Ectodermal cell (in vitro differentiated cells): ENCODE results near the gene MXD1.

Experiments used
- H3K27ac ChIP-seq: 2 replicates; pipeline ENCODE4 v1.7.0; 2013; ENCODE audit warnings: mild to moderate bottlenecking, low read depth, low read length; ENCODE audit not compliant: insufficient read depth, poor library complexity, severe bottlenecking
- H3K27me3 ChIP-seq: 2 replicates; pipeline ENCODE4 v1.7.0; 2013; ENCODE audit warnings: mild to moderate bottlenecking, low read length; ENCODE audit not compliant: insufficient read depth, control insufficient read depth, poor library complexity, severe bottlenecking
- H3K36me3 ChIP-seq: one replicate; pipeline ENCODE4 v1.7.0; 2013; ENCODE audit warnings: low read length; ENCODE audit not compliant: control insufficient read depth, insufficient read depth
- H3K4me1 ChIP-seq: one replicate; pipeline ENCODE4 v1.7.0; 2013; ENCODE audit warnings: low read length; ENCODE audit not compliant: control insufficient read depth, insufficient read depth
- H3K4me3 ChIP-seq: 2 replicates; pipeline ENCODE4 v1.7.0; 2013; ENCODE audit warnings: low read depth, low read length, control low read depth; ENCODE audit not compliant: insufficient read depth
- H3K9me3 ChIP-seq: 2 replicates; pipeline ENCODE4 v1.7.0; 2013; ENCODE audit warnings: mild to moderate bottlenecking, low read length, moderate library complexity; ENCODE audit not compliant: control insufficient read depth
- WGBS, 2 experiments: methylation state at CpG; one replicate each; pipeline ENCODE4 v1.1.7; 2013; ENCODE audit warnings: missing lambda C conversion rate in 2 of 2; 5-methylcytosine and 5-hydroxymethylcytosine counted together

The MXD1 gene

DNA sequence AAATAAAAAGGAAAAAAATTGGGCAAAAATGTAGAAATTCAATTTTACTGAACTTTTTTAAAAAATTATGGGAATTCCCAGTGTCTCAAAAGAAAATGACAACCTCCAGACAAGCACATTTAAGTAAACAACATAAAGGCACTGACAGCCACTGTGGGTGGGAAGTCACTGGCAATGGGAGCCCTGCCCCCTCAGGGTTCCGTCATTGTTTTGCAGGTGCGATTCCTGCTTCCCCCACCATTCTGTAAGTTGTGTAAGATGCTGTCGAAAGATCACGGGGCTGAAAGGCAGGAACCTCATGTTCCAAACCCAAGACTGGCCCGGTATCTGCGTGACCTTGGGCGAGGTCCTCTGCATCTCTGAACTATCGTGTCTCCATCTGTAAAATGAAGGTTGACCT, 62.3 kb downstream of the MXD1 start:
- no peaks in the 10 kb centered on the region for H3K27me3 ChIP-seq
- 89 to 91% methylated on average over 8 of the region's 8 CpGs for WGBS, 2 experiments
- H3K27ac ChIP-seq: no peak overlapping the region
- H3K36me3 ChIP-seq: no peaks in the 10 kb centered on the region
- no peaks in the 10 kb centered on the region for H3K9me3 ChIP-seq
- no peak overlapping the region for H3K4me3 ChIP-seq
- H3K4me1 ChIP-seq: no peaks in the 10 kb centered on the region

DNA sequence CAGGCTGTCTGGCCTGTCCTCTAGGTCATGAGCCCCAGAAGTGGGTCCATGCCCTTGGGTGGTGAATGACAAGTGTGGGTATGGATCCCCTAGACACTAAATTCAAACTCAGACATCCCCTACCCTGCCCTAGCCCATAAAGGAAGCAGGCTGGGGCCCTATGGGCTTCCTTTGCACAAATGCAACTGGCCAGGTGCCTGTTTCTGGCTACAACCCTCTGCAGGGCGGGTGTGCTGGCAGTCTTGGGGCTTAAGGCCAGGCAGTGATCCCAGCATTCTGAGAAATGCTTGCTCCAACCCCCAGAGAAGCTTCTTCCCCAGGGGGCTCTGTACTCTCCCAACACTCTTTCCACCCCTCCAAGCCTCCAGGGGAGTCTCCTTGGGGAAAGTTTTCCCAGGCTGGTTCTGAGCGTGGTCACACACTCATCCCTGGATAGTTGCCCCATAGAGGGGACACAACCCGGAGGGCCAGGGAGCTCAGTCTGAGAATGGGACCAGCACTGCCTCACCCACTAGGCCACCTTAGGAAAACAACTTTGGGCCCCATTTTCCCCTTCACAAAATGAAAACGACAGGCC, 63.1 kb downstream of the MXD1 start:
- no peaks in the 10 kb centered on the region for H3K36me3 ChIP-seq
- no peak overlapping the region for H3K4me3 ChIP-seq
- no peaks in the 10 kb centered on the region for H3K4me1 ChIP-seq
- H3K27ac ChIP-seq: no peak overlapping the region
- WGBS, 2 experiments: 87 to 88% methylated on average over 4 of the region's 4 CpGs
- no peaks in the 10 kb centered on the region for H3K9me3 ChIP-seq
- H3K27me3 ChIP-seq: no peaks in the 10 kb centered on the region

DNA sequence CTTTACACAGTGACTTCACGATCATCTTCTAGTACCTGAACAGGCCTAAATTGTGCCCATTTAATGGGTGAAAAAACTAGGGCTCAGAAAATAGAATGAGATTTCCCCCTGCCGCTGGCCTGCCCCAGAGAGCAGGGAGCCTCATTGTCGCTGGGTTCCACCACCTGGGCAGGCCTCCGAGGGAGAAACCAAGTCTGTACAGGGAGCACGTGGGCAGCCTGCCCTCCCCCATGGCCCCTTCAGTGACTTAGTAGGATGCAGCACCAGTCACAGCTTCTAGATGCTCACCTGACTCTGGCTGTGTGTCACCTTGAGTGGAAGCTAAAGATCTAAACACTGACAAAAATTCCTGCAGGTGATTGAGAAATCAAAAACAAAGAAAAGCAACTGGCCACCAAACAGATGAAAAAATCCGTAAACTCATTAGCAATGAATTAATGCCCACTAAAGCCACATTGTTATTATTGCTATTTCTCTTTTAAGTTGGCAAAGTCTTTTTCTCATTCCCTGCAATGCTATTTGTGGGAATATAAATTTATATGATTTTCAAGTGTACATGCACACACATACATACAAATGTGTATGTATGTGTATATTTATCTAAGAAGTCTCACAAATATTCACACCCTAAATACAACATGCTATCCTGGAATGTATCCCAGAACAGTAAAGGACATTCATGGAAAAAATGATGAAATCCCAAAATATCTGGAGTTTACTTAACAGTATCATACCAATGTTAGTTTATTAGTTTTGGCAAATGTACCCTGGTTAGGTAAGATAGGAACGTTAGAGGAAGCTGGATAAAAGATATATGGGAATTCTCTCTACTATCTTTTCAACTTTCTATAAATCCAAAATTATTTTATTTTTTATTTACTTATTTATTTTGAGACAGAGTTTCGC, 65.2 kb downstream of the MXD1 start:
- no peak overlapping the region for H3K27ac ChIP-seq
- WGBS, 2 experiments: 89 to 90% methylated on average over 7 of the region's 8 CpGs
- H3K27me3 ChIP-seq: no peaks in the 10 kb centered on the region
- no peak overlapping the region for H3K4me3 ChIP-seq
- H3K9me3 ChIP-seq: no peaks in the 10 kb centered on the region
- H3K36me3 ChIP-seq: no peaks in the 10 kb centered on the region
- no peaks in the 10 kb centered on the region for H3K4me1 ChIP-seq

DNA sequence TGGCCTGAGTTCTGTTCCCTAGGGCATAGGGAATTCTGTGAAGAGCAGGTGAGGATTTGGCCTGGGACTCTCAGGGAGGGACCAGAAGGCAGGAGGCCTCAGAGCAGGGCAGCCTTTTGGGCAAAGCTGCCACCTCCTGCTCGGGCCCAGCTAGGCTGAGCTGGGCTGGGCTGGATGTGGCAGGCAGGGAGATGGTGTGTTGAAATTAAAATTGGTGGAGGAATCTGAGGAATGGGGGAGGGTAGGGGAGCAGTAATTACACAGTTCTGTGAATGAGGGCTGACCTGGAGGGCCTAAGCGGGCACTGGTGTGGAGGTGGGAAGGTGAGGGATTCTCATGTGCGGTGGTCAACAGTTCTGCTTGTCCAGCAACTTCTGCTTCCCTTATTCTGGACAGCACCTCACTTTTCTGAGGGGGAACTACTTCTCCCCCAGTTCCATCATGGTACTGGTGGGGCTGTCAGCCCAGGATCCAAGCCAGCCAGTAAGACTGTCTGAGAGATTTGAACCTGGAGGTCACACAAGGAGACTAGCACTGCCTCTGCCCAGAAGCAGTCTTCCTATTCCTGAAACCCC, 68.6 kb downstream of the MXD1 start:
- H3K4me1 ChIP-seq: no peaks in the 10 kb centered on the region
- H3K36me3 ChIP-seq: no peaks in the 10 kb centered on the region
- no peak overlapping the region for H3K4me3 ChIP-seq
- no peaks in the 10 kb centered on the region for H3K9me3 ChIP-seq
- no peak overlapping the region for H3K27ac ChIP-seq
- no peaks in the 10 kb centered on the region for H3K27me3 ChIP-seq
- 92% methylated on average over 3 of the region's 3 CpGs for WGBS, 2 experiments

DNA sequence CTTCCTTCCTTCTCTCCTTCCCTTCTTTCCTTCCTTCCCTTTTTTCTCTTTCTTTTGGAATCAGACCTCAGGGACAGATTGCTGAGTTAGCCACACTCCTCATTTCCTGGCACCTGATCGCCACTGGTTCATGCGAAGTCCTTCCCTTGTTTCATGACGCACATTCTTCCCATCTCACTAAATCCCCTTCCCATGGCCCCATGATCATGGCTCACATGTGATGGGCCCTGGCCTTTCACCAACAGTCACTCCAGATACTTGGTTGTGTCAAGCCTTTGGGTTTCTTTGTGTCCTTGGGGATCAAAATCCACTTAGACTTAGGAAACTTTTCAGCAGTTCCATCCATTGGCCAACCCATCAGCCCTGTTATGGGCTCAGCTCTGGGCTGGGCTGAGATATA, 70.3 kb downstream of the MXD1 start:
- no peaks in the 10 kb centered on the region for H3K27me3 ChIP-seq
- H3K36me3 ChIP-seq: no peaks in the 10 kb centered on the region
- no peaks in the 10 kb centered on the region for H3K9me3 ChIP-seq
- H3K4me1 ChIP-seq: no peaks in the 10 kb centered on the region
- 90 to 94% methylated on average over 3 of the region's 3 CpGs for WGBS, 2 experiments
- H3K4me3 ChIP-seq: no peak overlapping the region
- no peak overlapping the region for H3K27ac ChIP-seq

DNA sequence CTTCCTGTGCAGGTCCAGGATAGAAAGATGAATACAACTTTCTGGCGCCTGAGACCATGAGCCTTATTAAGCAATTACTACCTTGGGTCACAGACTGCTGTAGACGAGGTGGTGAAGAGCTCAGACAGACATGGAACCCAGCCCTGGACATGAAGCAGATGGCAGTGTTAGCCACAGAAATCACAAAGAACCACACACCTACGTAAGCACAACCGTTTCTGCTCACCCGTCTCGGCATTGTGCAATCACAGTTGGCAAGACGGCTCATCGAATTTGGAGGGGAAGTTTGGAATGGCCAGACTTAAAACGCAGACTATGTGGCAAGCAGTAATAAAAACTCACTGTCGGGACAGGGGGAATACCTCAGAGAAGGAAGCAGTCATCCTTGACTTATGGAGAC, 70.8 kb downstream of the MXD1 start:
- Histone ChIP-seq H3K36me3 (no peaks in the 10 kb centered on the region), H3K9me3 (no peaks in the 10 kb centered on the region), H3K4me1 (no peaks in the 10 kb centered on the region), H3K27me3 (no peaks in the 10 kb centered on the region), H3K27ac (no peak overlapping the region), H3K4me3 (no peak overlapping the region)
- WGBS, 2 experiments: 97% methylated on average over 10 of the region's 10 CpGs

DNA sequence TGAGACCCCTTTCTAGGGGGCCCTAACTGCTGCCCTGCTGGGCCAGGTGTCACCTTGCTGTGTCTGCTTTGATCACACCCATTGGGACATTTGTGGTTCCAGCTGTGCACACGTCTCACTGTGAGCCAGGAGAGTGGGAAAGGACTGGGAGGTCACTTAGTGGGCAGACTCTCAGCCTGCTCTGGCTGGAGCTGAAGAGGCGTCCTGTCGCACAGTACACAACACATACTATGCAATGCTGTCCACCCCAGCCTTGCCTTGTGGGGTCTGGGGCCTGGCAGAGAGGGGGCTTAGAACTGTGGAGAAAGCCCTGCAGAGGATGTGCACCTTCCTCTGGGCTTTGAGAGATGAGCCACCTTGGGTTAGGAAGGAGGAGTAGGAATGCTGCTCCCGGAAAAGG, 71.8 kb downstream of the MXD1 start:
- no peaks in the 10 kb centered on the region for H3K36me3 ChIP-seq
- no peak overlapping the region for H3K4me3 ChIP-seq
- no peaks in the 10 kb centered on the region for H3K9me3 ChIP-seq
- H3K27ac ChIP-seq: no peak overlapping the region
- no peaks in the 10 kb centered on the region for H3K27me3 ChIP-seq
- H3K4me1 ChIP-seq: no peaks in the 10 kb centered on the region
- WGBS, 2 experiments: 93 to 95% methylated on average over 4 of the region's 4 CpGs

DNA sequence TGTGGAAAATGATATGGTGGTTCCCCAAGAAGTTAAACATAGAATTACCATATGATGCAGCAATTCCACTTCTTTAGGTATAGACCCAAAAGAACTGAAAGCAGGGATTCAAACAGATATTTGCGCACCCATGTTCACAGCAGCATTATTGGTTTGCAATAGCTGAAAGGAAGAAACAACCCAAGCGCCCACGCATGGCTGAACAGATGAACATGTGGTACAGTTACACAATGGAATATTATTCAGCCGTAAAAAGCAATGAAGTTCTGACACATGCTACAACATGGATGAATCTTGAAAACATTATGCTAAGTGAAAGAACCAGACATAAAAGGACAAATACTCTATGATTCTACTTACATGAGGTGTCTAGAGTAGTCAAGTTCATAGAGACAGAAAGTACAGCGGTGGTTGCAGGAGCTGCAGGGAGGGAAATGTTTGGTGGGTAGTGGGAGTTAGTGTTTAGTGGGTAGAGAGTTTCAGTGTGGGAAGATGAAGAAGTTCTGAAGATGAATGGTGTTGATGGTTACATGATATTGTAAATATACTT, 73.3 kb downstream of the MXD1 start:
- H3K4me1 ChIP-seq: no peaks in the 10 kb centered on the region
- no peak overlapping the region for H3K27ac ChIP-seq
- H3K27me3 ChIP-seq: no peaks in the 10 kb centered on the region
- WGBS, 2 experiments: 97 to 98% methylated on average over 5 of the region's 5 CpGs
- H3K4me3 ChIP-seq: no peak overlapping the region
- H3K9me3 ChIP-seq: no peaks in the 10 kb centered on the region
- no peaks in the 10 kb centered on the region for H3K36me3 ChIP-seq

DNA sequence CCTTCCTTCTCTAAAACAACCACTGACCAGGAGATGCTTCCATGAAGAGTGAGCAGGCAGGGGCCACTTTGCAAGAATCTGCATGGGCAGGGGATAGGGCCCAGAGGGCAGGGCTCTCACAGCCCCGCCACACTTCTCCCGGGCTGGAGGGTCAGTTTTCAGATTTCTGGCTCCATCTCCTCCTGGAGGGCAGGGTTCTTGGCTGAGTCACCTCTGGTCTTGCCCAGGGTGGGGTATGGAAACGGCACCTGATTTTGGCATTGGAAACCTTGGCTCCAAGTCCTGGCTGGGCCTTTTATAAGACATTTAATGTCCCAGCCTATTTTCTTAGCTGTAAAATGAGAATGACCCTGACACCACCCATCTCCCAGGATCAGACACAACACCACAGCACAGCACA, 74.1 kb downstream of the MXD1 start:
- WGBS, 2 experiments: 81% methylated on average over 3 of the region's 3 CpGs
- no peak overlapping the region for H3K27ac ChIP-seq
- no peaks in the 10 kb centered on the region for H3K27me3 ChIP-seq
- no peaks in the 10 kb centered on the region for H3K4me1 ChIP-seq
- peaks cover 4% of the 10 kb centered on the region for H3K36me3 ChIP-seq
- H3K4me3 ChIP-seq: no peak overlapping the region
- no peaks in the 10 kb centered on the region for H3K9me3 ChIP-seq

DNA sequence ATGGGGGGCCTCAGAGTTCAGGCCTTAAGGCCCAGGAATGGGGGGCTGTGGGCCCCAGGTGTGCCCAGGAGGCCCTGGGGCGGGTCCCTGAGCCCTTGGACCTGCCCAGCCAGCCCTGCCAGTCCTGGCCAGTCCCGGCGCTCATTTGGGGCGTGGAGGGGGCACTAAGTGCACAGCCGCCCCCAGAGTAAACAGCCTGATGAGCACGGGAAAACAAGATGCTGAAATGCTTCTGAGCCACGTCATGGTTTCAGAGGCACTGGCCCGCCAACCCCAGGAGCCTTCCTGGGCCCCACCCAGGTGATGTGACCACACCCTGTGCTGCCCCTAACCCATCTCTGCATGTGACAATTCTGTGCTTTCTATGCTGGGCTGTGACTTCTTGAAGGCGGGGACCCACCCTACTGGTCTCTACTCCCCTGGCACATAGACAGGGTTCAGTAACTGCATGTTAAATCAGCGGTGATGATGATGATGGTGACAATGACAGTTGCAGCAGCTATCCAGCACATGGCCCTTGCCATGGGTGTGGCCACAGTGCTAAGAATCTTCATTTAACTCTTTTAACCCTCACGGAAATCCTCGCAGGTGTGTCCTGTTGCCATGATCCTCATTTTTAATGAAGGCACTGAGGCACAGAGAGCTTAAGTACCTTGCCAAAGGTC, 74.7 kb downstream of the MXD1 start:
- 94 to 95% methylated on average over 12 of the region's 12 CpGs for WGBS, 2 experiments
- Histone ChIP-seq H3K36me3 (peaks cover 4% of the 10 kb centered on the region), H3K4me1 (no peaks in the 10 kb centered on the region), H3K4me3 (no peak overlapping the region), H3K9me3 (no peaks in the 10 kb centered on the region), H3K27ac (no peak overlapping the region), H3K27me3 (no peaks in the 10 kb centered on the region)
